HG03342 (cell line): Measurements from ENCODE around the gene DOP1A.
"Not testable (repeated sequence)": the region's sequence is repeated elsewhere in the genome, so short reads cannot be mapped to it uniquely, and the experiment has no call there.

Source experiments
- ATAC-seq: cut with Tn5 transposase; IDR thresholded peaks from one replicate; pipeline ENCODE4 v1.9.1; 2021; ENCODE audit warnings: mild to moderate bottlenecking, moderate library complexity; ENCODE audit not compliant: unreplicated experiment

DOP1A gene

DNA sequence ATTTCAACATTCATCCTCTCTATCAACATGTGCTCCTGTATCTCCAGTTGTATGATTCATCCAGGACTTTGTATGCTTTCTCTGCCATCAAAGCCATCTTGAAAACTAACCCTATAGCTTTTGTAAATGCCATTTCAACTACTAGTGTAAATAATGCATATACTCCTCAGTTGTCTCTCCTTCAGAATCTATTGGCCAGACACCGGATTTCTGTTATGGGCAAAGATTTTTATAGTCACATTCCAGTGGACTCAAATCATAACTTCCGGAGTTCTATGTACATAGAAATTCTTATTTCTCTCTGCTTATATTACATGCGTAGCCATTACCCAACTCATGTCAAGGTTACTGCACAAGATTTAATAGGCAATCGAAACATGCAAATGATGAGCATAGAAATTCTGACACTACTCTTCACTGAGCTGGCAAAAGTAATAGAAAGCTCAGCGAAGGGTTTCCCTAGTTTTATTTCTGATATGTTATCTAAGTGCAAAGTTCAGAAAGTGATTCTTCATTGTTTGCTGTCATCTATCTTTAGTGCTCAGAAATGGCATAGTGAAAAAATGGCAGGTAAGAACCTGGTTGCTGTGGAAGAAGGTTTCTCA is 70.7 kb downstream of the DOP1A start:
- no peak for ATAC-seq

DNA sequence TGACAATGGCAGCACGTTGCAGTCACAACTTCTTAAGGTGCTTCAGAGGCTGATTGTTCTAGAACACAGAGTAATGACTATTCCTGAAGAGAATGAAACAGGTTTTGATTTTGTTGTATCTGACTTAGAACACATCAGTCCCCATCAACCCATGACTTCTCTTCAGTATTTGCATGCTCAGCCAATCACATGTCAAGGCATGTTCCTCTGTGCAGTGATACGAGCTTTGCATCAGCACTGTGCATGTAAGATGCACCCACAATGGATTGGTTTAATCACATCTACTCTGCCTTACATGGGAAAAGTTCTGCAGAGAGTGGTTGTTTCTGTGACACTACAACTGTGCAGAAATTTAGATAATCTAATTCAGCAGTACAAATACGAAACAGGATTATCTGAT is 71.3 kb downstream of the DOP1A start:
- ATAC-seq: no peak

DNA sequence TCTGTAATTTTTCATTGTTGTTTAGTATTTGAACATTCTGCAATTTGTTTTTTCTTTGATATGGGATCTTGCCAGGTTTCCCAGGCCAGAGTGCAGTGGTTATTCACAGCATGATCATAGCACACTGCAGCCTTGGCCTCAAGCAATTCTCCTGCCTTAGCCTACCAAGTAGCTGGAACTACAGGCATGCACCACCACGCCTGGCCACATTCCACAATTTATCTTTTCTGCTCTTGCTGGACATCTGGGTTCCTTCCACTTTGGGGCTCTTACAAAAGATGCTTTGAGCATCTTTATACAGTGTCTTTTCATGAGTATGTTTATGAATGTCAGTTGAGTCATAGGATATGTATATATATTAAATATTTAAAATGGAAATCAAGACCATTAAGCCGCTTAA is 83.6 kb downstream of the DOP1A start:
- ATAC-seq: no peak

DNA sequence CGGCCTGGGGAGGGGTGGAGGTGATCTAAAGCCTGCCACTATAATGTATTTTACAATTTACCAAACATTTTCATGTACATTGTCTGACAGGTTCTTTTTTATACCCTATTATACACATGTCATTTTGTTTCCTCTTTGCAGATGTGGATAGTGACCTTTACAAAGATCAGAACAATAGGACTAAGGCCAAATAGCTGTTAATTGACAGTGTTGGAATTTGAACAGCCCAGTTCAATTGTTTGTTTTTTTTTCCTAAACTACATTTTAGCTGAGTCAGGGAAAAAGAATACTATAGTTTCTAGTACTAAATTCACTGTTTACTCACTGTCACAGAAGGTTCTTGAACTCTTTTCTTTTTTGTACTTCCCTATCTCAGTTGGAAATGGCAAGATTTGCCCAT is 85.4 kb downstream of the DOP1A start:
- ATAC-seq: no peak

DNA sequence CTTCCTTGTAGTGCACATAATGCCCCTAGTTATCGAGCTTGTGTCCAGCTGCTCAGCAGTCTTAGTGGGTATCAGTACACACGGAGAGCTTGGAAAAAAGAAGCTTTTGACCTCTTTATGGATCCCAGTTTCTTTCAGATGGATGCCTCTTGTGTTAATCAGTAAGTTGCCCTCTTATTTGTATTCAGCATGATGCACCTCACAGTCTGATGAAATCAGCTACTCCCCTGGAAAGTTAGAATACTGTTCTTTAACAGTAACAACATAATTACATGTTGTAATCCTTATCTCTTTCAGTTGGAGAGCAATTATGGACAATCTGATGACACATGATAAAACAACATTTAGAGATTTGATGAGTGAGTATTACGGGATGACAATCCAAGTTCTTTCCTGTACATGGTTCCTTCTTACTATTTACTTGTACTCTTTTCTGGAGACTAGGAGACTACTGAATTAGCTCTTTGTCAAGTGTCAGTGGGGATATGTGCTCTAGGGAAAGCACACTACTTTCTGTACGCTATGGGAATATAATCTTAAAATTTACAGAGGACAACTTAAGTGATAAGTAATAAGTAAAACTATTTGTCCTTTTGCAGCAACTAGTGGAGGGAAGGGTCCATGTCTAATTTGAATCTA is 86.5 kb downstream of the DOP1A start:
- ATAC-seq: no peak

DNA sequence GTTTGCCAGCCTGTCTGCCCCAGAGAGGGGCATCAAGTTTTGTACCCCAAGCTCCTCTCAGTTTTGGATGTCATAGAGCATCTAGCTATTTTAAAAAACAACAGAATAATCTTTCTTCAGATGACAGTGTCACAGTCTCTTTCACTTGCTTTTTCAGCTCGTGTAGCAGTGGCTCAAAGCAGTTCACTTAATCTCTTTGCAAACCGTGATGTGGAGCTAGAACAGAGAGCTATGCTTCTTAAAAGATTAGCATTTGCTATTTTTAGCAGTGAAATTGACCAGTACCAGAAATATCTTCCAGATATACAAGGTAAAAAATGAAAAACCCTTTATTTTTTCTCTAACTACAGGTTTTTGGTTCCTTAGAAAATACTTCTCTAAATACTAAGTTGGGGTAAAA is 88.3 kb downstream of the DOP1A start:
- no peak for ATAC-seq

DNA sequence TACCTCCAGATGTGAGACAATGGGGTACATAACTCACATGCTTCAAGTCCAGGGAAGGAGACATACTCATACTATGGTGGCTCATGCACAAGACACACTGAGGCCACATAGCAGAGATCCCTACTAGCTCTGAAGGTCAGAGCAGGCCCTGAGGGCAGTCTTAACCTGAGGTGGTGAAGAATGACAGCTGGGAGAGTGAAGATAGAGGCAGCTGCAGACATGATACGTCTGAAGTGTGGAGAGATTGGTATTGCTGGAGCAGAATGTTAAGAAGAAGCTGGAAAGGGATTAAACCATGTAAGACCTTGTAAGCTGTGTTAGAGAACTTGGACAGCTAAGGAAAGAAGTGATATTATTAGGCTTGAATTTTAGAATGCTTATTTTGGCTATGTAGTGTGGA is 92.7 kb downstream of the DOP1A start:
- ATAC-seq: no peak

DNA sequence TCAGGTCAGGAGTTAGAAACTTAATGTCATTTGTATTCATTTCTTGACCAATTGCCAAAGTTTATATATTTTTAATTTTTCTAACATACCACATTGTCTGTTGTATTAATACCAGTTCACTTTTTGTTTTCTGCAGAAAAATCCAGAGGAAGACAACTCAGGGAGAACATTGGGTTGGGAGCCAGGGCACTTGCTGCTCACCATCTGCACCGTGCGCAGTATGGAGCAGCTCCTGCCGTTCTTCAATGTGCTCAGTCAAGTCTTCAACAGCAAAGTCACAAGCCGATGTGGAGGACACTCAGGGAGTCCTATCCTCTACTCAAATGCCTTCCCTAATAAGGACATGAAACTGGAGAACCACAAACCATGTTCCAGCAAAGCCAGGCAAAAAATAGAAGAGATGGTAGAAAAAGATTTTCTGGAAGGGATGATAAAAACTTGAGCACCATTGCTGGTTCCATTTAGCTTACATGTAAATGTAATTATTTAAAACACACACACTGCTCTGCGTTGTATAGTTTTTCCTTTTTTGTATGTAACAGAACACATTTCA is 100.3 kb downstream of the DOP1A start:
- no peak for ATAC-seq

DNA sequence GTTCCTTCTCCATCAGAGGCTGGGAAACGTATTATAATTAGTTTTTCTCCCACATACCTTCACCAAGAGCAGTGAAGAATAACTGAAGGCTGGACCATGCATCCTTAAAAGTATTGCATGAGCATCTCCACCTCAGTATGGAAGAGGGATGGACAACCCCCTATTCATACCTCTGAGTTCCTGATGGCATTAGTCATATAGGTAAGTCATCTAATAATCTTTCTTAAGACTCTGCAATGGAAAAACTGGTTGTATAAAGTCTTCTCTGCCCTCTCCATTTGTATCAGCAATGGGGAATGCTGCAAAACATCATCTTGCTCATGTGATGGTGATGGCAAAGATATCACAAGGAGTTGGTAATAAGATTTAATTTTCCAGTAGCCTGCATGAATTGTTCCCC is 101.1 kb downstream of the DOP1A start:
- ATAC-seq: no peak

DNA sequence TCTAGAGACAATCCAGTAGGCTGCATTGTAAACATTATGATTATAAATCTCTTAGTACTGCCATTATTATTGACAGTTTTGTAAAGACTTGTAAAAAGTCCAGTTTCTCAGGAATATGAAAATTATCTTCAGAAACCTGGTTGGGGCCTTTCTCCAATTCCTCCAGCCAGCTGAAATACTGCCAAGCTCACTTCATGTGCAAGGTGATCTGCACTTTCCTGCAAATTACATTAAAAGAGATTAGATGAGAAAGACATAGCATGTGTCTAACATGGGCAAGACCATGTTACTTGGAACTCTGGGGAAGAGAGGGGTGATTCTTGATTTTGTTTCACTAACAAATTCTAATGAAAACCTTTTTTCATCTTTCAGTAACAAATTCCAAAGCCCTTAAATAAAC is 101.6 kb downstream of the DOP1A start:
- no peak for ATAC-seq

DNA sequence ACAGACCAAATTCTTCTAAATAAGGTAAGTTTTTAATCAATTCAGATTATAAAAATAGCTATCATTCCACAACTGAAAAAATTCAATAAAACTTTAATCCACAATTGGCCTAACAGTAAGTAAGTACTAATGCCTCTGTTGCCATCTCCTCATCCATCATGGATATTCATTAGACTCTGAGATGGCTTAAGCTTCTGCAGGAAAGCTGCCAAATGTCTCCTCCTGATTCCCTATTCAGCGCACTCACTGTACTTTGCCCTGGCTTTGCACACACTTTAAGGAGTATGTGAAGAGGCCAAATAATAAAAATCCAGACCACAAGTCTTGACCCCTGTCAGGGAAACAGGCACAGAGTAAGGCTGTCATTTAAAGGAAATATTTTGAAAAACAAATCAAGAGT is 102.0 kb downstream of the DOP1A start:
- ATAC-seq: no peak

DNA sequence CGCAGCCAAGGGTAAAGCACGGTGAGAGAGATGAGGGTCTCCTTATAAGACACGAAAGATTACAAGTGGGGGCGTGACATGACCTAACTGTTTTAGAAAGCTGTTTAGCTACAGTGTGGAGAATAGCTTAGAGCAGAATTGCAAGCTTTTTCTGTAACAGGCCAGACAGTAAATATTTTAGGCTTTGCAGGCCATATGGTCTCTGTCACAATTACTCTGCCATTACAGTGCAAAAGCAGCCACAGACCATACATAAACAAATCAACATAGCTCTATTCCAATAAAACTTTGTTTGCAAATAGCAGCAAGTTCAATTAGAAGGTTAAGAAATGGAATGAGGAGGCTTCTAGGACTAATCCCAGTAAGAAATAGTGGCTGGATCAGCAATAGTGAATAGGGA is 108.8 kb downstream of the DOP1A start:
- no peak for ATAC-seq

DNA sequence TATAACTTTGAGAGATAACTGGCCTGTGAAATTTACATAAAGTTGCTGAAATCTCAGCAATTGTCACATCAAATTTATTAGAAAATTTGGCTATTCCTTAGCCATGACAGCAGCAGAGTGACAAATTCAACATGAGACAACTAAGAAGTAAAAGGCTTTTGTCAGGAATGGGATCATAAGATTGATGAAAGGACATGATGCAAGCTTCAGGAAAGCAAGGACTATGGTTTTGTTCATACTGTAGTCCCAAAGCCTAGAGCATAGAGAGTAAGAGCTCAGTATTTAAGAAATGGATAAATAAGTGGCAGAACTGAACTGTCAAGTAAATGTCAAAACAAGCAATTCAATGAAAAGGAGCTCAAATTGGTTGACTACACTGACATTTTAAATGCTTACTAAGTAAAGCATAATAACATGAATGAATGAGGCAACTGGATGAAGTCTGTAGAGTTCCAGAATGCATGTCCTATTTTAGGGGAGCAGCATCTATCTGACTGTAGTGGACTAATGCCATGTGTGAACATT is 113.0 kb downstream of the DOP1A start:
- ATAC-seq: no peak

DNA sequence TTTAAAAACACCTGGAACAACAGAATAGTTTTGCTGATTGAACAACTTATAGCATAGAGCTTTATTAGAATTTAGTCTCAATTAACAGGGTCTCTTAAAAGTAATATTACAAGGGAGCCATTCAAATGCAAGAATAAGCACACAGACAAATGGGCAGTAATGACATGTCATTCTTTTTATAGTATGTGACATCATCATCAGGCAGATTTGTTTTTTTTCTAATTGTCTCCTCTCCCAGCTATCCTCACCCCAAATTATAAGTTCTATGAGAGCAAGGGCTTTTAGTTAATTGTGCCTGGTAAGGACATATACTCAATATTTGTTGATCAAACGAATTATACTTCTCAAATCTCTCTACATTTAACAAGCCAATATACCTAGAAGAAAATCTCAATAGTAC is 114.6 kb downstream of the DOP1A start:
- ATAC-seq: no peak

DNA sequence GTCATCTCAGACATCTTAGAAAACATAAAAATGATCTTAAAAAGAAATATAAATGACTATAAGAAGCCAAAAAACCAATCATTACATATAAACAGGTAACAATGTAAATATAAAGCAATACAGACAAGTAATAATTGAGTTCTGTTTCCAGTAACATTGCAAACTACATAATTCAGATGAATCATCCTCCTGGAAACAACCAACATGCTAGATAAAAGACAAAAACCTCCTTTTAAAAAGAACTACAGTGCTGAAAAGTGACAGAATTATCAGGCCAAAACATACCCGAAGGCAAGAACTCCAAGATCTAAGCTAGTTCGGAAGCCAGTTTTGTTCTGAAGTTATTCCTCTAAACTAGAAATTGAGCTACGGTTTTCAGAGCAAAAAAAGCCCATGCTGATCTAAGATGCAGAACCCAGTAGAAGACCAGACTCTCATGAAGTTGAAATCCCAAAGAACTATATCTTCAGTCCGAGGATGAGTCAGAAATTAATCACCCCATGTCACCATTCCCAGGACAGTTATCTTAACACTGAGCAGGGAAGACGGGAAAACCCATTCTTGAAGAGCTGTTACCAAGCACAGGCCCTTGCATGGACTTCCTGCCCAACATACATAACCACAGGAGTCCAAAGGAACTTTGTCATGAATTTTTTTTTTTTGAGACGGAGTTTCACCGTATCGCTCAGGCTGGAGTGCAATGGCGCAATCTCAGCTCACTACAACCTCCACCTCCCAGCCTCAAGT is 115.8 kb downstream of the DOP1A start:
- ATAC-seq: no peak

DNA sequence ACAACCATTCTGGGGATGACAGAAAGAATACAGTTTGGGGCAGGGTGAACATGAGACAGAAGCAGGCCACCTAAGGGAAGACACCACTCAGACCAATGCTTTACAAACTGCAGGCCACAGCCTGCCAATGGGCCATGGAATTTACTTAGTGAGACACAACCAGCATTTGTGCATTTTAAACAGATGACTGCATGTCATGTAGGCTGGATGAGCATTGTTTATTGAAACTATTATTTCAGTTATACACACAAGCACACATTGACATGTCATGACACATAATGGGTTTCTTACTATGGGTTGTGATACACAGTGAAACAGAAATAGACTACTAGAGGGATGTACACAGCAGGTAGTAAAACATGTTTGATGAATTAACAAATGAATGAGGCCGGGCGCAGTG is 117.6 kb downstream of the DOP1A start:
- ATAC-seq: no peak

DNA sequence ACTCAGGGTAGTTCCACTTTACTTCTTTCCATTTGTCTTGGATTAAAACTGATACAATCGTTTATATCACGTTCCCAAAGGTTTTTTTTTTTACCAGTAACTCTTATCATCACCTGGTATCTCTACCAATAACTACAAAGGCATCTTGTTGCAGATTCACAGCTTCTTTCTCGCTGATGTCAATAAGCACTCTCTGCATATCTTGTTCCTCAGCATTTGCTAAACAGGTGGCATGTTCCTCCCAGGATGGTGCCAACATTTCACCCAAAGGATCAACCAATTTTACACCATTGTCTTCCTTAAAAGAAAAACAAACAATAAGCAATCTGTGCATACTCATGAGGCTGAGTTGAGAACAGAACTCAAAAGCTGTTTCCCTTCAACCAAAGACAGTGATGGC is 121.0 kb downstream of the DOP1A start:
- no peak for ATAC-seq

DNA sequence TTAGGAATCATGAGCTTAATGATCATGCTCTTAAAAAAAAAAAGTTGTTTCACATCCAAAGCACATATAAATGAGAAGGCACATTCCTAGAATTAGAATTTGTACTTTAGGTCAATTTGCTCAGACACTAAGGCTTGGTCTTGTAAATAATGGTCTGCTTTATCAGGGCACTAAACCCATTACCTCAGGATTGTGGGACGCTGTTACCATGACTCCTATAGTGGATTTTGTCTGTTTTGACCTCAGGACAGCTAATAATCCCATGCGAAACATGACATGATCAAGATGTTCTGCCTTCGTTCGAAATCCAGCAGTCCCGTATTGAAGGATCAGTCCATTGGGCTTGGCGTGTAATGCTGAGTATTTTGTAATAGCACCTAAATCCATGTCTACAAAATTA is 123.2 kb downstream of the DOP1A start:
- ATAC-seq: no peak

DNA sequence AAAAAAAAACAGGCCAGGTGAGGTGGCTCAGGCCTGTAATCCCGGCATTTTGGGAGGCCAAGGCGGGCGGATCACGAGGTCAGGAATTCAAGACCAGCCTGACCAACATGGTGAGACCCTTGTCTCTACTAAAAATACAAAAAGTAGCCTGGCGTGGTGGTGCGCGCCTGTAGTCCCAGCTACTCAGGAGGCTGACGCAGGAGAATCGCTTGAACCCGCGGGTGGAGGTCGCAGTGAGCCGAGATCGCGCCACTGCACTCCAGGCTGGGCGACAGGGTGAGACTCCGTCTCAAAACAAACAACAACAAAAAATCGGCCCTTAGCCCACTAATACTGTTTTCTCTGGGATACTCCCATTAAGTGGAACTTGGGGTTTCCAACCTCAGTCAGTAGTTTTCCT is 124.5 kb downstream of the DOP1A start:
- not testable (repeated sequence) for ATAC-seq

DNA sequence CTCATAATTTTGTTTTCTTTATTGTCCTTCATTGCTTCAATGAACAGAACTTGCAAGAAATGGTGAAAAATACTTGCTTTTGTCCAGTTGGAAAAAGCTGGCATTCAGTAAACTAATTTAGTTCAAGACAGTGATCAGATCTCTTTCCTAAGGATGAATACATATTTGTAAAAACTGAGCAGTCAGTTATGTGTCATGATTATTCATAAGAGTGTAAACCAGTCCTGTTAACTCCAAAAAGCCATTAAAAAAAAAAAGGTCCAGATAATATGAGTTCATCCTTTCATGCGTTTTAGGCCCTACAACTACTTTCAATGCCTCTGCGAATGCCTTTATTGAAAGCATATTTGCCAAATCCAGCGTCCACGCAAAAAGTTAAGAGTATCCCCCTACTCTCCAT is 125.0 kb downstream of the DOP1A start:
- ATAC-seq: no peak

DNA sequence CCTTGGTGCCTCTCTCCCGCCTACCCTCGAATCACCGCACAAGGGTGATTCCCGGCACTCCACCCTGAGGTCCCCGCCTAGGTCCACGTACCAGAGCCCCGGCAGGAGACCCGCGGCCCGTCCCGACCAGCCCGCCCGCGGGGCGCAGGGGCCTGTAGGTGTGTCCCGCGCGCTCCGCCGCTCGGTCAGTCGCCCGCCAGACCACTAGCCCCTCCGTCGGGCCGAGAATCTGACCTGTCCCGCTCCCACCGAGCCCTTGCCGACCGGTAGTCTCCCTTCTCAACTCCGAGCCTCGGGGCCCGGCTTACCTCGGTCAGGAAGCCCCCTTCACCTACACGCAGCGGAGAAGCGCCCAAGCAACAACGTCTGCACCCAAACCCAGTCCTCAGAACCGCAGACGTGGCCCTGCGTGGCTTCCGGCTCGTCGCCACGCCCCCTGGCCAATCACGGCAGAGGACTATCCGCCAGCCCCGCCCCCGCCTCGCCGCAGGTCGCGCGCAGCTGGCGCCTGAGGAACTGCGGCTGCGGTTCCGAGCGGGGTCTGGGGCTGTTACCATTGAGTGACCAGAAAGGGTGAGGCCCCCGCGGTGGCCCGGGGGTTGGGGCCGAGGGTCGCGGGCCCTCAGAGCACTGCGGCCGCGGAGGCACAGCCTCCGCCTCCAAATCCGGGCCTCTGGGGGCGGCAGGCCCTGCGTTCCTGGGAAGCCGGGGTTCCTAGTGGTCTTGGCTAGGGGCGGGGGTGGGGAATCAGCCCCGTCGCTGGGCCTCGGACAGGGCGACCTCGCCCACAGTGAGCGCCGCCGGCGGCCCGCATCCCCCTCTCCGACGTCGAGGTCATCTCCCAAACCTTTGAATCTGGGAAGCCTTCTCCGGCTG is 125.6 kb downstream of the DOP1A start, which contains the start of the genes PGM3 and RWDD2A:
TSS of gene PGM3 (minus strand) at position 395 of the 876 bp plus-strand sequence. CDS start 2,253 bp downstream, outside the sequence.
TSS of gene RWDD2A (plus strand) at position 487 of the 876 bp plus-strand sequence. CDS start 1,095 bp downstream, outside the sequence.
- ATAC-seq: peak; percentile 97
